ENCODE results near the gene CLPX. TPM values are rescaled to one million over a fixed set of nuclear protein-coding genes. Genes with fewer than 3 reads are reported as not detected.

CLPX gene
- total and polyA plus RNA-seq, 9 of the 15 experiments (the other 6 are each of a cell fraction or from before 2014, with no cell fraction given) = 11.2 to 83.3 (median 51.3) TPM

DNA sequence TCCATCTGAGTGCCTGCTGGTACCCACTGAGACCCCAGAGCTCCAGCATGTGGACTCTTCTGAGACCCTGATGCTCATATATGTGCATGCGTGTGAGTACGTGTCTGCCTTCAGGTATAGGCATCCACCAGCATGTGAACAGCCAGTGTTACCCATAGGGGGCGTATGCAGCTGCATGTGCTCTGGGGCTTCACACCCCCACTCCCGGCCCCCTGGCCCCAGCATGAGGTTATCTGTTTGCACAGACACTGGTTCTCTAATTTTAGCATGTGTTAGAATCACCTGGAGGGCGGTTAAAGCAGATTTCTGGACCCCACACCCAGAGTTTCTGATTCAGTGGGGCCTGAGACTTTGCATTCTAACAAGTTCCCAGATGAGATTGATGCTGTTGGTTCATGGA lies 27.0 kb upstream of the CLPX start:
- Histone ChIP-seq H3K4me3 (no peak overlapping the region), H3K4me2 (ENCODE audit: insufficient read depth, low read length) (peak overlapping the region; percentile 16; the same call in 1 of the 2 replicates), H3K79me2 (ENCODE audit: control insufficient read depth, insufficient read depth, low read length) (no peaks in the 10 kb centered on the region), H2AFZ (ENCODE audit: low read depth, low read length) (peak overlapping the region; percentile 58), H3K9me1 (ENCODE audit: control insufficient read depth, insufficient read depth, low read length) (no peaks in the 10 kb centered on the region), H4K20me1 (replicated peaks; ENCODE audit: control insufficient read depth, insufficient read depth, low read length) (0 out of 2 replicates have a peak, but pooled peaks cover 3% of the 10 kb centered on the region), H3K36me3 (ENCODE audit: control insufficient read depth, insufficient read depth, low read length) (no peaks in the 10 kb centered on the region), H3K27ac (ENCODE audit: extremely low read depth, low read depth, low read length) (no peak overlapping the region), H3K27me3 (ENCODE audit: control insufficient read depth in 2 of 2, insufficient read depth in 2 of 2, low read length in 2 of 2) (peaks cover 8 to 11% of the 10 kb centered on the region in 2 experiments; a peak in 4 of 5 replicates), H3K9me3 (replicated peaks; ENCODE audit: control insufficient read depth, insufficient read depth, low read depth, low read length) (no peaks in the 10 kb centered on the region), H3K9ac (ENCODE audit: insufficient read depth in 1 of 2, low read depth in 2 of 2, low read length in 2 of 2) (peak overlapping the region in 1 of 2 experiments; percentile 6; a peak in 2 of 4 replicates), H3K4me1 (replicated peaks in 1 of 2; ENCODE audit: control insufficient read depth in 2 of 2, insufficient read depth in 2 of 2, low read length in 2 of 2) (peaks cover 17 to 24% of the 10 kb centered on the region in 2 experiments; a peak in 3 of 5 replicates)
- CTCF ChIA-PET (ENCODE audit: low intra/inter-chr PET ratio) = interaction anchor here (1.2 to 1.3 kb wide), 2 partner anchors 59 to 86 kb away, joined by 3 to 8 read pairs; no protein-coding TSS in a partner anchor
- POLR2A ChIA-PET = interaction anchor here (0.5 to 6.6 kb wide), 9 partner anchors 17 to 621 kb away, joined by 3 to 54 read pairs (median 3); partner anchors contain the start of gene RNU5B-1
- WGBS (ENCODE audit: insufficient coverage, low coverage, missing lambda C conversion rate) = 0% methylated on average over 4 of the region's 5 CpGs
- peak; percentile 86 for FAIRE-seq
- peak; percentile 95 for ATAC-seq
- peak; percentile 88 to 94 (median 90) for DNase-seq (ENCODE audit: extremely low read depth in 1 of 4, low spot score in 3 of 4)
- intact Hi-C loops (cut with micrococcal nuclease) (loop anchor here (1.0 kb wide), 2 partner anchors 59 to 84 kb away; partner anchors contain the start of gene RNU5A-1), in situ Hi-C loops (cut with MboI) (no loop called here)
- BruUV-seq (replicated peaks) = no TSS peak
- TF ChIP-seq NFRKB (IDR thresholded peaks at IDR 0.05; ENCODE audit: low read depth) (no peak), ZNF764 (CRISPR knock-in tag; IDR thresholded peaks at IDR 0.05; ENCODE audit: low read depth) (no peak), FOXA3 (CRISPR knock-in tag; conservative IDR thresholded peaks at IDR 0.05 in 1 of 2, IDR thresholded peaks at IDR 0.05 in 1 of 2) (peak; percentile 35 to 42; a peak in 2 of 4 replicates), NCOA2 (IDR thresholded peaks at IDR 0.05; ENCODE audit: partially characterized antibody in 2 of 2) (no peak), PML (IDR thresholded peaks at IDR 0.05; ENCODE audit: low read length) (0 out of 2 replicates have a peak, but pooled peaks have one; percentile 52), ADNP (tag; IDR thresholded peaks at IDR 0.05) (no peak), ZNF184 (CRISPR knock-in tag; IDR thresholded peaks at IDR 0.05) (no peak), NFIC (IDR thresholded peaks at IDR 0.05) (peak; percentile 32; the same call in 1 of the 2 replicates), ZNF384 (IDR thresholded peaks at IDR 0.05; ENCODE audit: low read depth, low read length) (0 out of 2 replicates have a peak, but pooled peaks have one; percentile 23), CREM (IDR thresholded peaks at IDR 0.05; ENCODE audit: low read depth) (0 out of 2 replicates have a peak, but pooled peaks have one; percentile 33), EP300 (IDR thresholded peaks at IDR 0.05; ENCODE audit: low read length) (peak; percentile 75), CBFA2T2 (conservative IDR thresholded peaks at IDR 0.05) (peak; percentile 76), CBX1 (IDR thresholded peaks at IDR 0.05; ENCODE audit: low read depth) (peak; percentile 20; the same call in 1 of the 2 replicates), ZSCAN29 (IDR thresholded peaks at IDR 0.05) (no peak), KLF16 (IDR thresholded peaks at IDR 0.05) (peak; percentile 74), ATF7 (IDR thresholded peaks at IDR 0.05) (peak; percentile 73), MAZ (CRISPR knock-in tag; conservative IDR thresholded peaks at IDR 0.05 in 1 of 2, IDR thresholded peaks at IDR 0.05 in 1 of 2) (peak; percentile 46 to 89; a peak in 3 of 4 replicates), POLR2AphosphoS5 (IDR thresholded peaks at IDR 0.05; ENCODE audit: control insufficient read depth, insufficient read depth, low read depth, low read length) (peak; percentile 66)
- TF ChIP-seq, protein P1, sequence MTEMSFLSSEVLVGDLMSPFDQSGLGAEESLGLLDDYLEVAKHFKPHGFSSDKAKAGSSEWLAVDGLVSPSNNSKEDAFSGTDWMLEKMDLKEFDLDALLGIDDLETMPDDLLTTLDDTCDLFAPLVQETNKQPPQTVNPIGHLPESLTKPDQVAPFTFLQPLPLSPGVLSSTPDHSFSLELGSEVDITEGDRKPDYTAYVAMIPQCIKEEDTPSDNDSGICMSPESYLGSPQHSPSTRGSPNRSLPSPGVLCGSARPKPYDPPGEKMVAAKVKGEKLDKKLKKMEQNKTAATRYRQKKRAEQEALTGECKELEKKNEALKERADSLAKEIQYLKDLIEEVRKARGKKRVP (CRISPR knock-in tag; IDR thresholded peaks at IDR 0.05) = no peak
- TF ChIP-seq, protein P2, sequence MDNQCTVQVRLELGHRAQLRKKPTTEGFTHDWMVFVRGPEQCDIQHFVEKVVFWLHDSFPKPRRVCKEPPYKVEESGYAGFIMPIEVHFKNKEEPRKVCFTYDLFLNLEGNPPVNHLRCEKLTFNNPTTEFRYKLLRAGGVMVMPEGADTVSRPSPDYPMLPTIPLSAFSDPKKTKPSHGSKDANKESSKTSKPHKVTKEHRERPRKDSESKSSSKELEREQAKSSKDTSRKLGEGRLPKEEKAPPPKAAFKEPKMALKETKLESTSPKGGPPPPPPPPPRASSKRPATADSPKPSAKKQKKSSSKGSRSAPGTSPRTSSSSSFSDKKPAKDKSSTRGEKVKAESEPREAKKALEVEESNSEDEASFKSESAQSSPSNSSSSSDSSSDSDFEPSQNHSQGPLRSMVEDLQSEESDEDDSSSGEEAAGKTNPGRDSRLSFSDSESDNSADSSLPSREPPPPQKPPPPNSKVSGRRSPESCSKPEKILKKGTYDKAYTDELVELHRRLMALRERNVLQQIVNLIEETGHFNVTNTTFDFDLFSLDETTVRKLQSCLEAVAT (IDR thresholded peaks at IDR 0.05) = no peak
- TF ChIP-seq, protein P3, sequence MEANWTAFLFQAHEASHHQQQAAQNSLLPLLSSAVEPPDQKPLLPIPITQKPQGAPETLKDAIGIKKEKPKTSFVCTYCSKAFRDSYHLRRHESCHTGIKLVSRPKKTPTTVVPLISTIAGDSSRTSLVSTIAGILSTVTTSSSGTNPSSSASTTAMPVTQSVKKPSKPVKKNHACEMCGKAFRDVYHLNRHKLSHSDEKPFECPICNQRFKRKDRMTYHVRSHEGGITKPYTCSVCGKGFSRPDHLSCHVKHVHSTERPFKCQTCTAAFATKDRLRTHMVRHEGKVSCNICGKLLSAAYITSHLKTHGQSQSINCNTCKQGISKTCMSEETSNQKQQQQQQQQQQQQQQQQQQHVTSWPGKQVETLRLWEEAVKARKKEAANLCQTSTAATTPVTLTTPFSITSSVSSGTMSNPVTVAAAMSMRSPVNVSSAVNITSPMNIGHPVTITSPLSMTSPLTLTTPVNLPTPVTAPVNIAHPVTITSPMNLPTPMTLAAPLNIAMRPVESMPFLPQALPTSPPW (CRISPR knock-in tag; IDR thresholded peaks at IDR 0.05) = peak; percentile 70

Data from K562 (cell line).